Activated CD4-positive, alpha-beta T cell treated with anti-CD3 and anti-CD28 coated beads, Interleukin-2, Interleukin-6, amounts not matched to agents 100 ng/mL and 50 ng/mL, durations not matched to agents 16 hours and 8 hours (primary cell): Measurements from ENCODE around the gene SPHKAP.
"Not testable (repeated sequence)": the region's sequence is repeated elsewhere in the genome, so short reads cannot be mapped to it uniquely, and the experiment has no call there.

ENCODE experiments used
- DNase-seq: peaks from one replicate; pipeline ENCODE4 v3.0.0-alpha.2; 2020

SPHKAP gene

GRCh38 chr2:228102949-228103348 is 78.5 kb downstream of the SPHKAP start:
- DNase-seq: peak; percentile 16

GRCh38 chr2:228094377-228094921 is 87.0 kb downstream of the SPHKAP start:
- DNase-seq: no peak

GRCh38 chr2:228092056-228092455 is 89.4 kb downstream of the SPHKAP start:
- no peak for DNase-seq

GRCh38 chr2:228086561-228086960 is 94.9 kb downstream of the SPHKAP start:
- no peak for DNase-seq

GRCh38 chr2:228084717-228085116 is 96.8 kb downstream of the SPHKAP start:
- DNase-seq: no peak

- no peak for DNase-seq
These were observed 98.4 kb downstream of the SPHKAP start for GRCh38 chr2:228083131-228083530.

- DNase-seq: no peak
These were observed 98.9 kb downstream of the SPHKAP start for GRCh38 chr2:228082571-228082970.

- DNase-seq: no peak
These were observed 102.3 kb downstream of the SPHKAP start for GRCh38 chr2:228079194-228079593.

- DNase-seq: not testable (repeated sequence)
These were observed 104.8 kb downstream of the SPHKAP start for GRCh38 chr2:228076695-228077094.

GRCh38 chr2:228072669-228073068 is 108.8 kb downstream of the SPHKAP start:
- no peak for DNase-seq

- no peak for DNase-seq
These were observed 114.2 kb downstream of the SPHKAP start for GRCh38 chr2:228067309-228067708.

GRCh38 chr2:228066126-228066798 is 115.2 kb downstream of the SPHKAP start:
- DNase-seq: no peak

- DNase-seq: no peak
These were observed 115.8 kb downstream of the SPHKAP start for GRCh38 chr2:228065686-228066085.

- no peak for DNase-seq
These were observed 116.6 kb downstream of the SPHKAP start for GRCh38 chr2:228064796-228065315.

GRCh38 chr2:228064024-228064423 is 117.5 kb downstream of the SPHKAP start:
- DNase-seq: no peak

- peak; percentile 15 for DNase-seq
These were observed 117.9 kb downstream of the SPHKAP start for GRCh38 chr2:228063558-228063957.

GRCh38 chr2:228059735-228060134 is 121.8 kb downstream of the SPHKAP start:
- no peak for DNase-seq

GRCh38 chr2:228056293-228057097 is 125.0 kb downstream of the SPHKAP start:
- no peak for DNase-seq

- peak; percentile 8 for DNase-seq
These were observed 132.5 kb downstream of the SPHKAP start for GRCh38 chr2:228048838-228049490.

- no peak for DNase-seq
These were observed 140.5 kb downstream of the SPHKAP start for GRCh38 chr2:228040995-228041394.

- peak; percentile 31 for DNase-seq
These were observed 141.5 kb downstream of the SPHKAP start for GRCh38 chr2:228039752-228040534.

GRCh38 chr2:228038967-228039366 is 142.5 kb downstream of the SPHKAP start:
- DNase-seq: no peak
